Osteoblast (primary cell): ENCODE data around the gene RBBP8NL. TPM values are rescaled to one million over a fixed set of nuclear protein-coding genes. Genes with fewer than 3 reads are reported as not detected.

Experiments used
- DNase-seq: peaks from one replicate; pipeline ENCODE4 v3.0.0; 2011; ENCODE audit warnings: low spot score, mixed read lengths; ENCODE audit not compliant: insufficient read length; ENCODE audit errors: missing footprints
- H2AFZ ChIP-seq: 2 replicates; pipeline ENCODE4 v1.6.0; 2011; ENCODE audit warnings: mild to moderate bottlenecking, low read length
- H3K27ac ChIP-seq: 2 replicates; pipeline ENCODE4 v1.5.1; 2011; ENCODE audit warnings: mild to moderate bottlenecking, low read depth, low read length, moderate library complexity
- H3K27me3 ChIP-seq: 2 replicates; pipeline ENCODE4 v1.6.0; 2012; ENCODE audit warnings: mild to moderate bottlenecking, control low read depth, inconsistent platforms, low read length, moderate library complexity; ENCODE audit not compliant: insufficient read depth
- H3K36me3 ChIP-seq: 2 replicates; pipeline ENCODE4 v1.5.1; 2011; ENCODE audit warnings: mild to moderate bottlenecking, low read length, control low read depth, moderate library complexity; ENCODE audit not compliant: insufficient read depth
- H3K4me1 ChIP-seq: 2 replicates; pipeline ENCODE4 v1.5.1; 2011; ENCODE audit warnings: mild to moderate bottlenecking, low read length, control low read depth, moderate library complexity; ENCODE audit not compliant: insufficient read depth
- H3K4me2 ChIP-seq: 2 replicates; pipeline ENCODE4 v1.6.0; 2011; ENCODE audit warnings: mild to moderate bottlenecking, low read length; ENCODE audit not compliant: insufficient read depth
- H3K4me3 ChIP-seq: fragments of 200-600 bp; sonication (generic); 3 replicates; pipeline ENCODE4 v1.5.1; 2012; ENCODE audit warnings: mild to moderate bottlenecking, low read length, inconsistent platforms; ENCODE audit not compliant: insufficient read depth
- H3K79me2 ChIP-seq: 2 replicates; pipeline ENCODE4 v1.6.0; 2012; ENCODE audit warnings: mild to moderate bottlenecking, low read length, control low read depth, inconsistent platforms; ENCODE audit not compliant: insufficient read depth
- H3K9me3 ChIP-seq: 2 replicates; pipeline ENCODE4 v1.5.1; 2011; ENCODE audit warnings: low read depth, low read length, control low read depth
- H4K20me1 ChIP-seq: 2 replicates; pipeline ENCODE4 v1.6.0; 2012; ENCODE audit warnings: mild to moderate bottlenecking, low read length, control low read depth; ENCODE audit not compliant: insufficient read depth
- CTCF ChIP-seq: IDR thresholded peaks from 2 replicates; pipeline ENCODE4 v1.5.1; 2011; ENCODE audit warnings: mild to moderate bottlenecking, low read depth, low read length, moderate library complexity; ENCODE audit errors: extremely low read depth
- total RNA-seq: library from RNA; depleted of rRNA; stranded (reverse); fragments of >200 nt; gene quantifications from 2 replicates; pipeline ENCODE4 v1.2.3, GENCODE V29; 2012

Gene RBBP8NL
- total RNA-seq, 1 donor: not detected

GRCh38 chr20:62391165-62392076, 35.9 kb downstream of the RBBP8NL start:
- Histone ChIP-seq H3K4me3 (no peak overlapping the region), H3K4me2 (no peak overlapping the region), H2AFZ (no peak overlapping the region), H3K4me1 (peaks cover 9% of the 10 kb centered on the region), H3K27ac (no peak overlapping the region), H3K9me3 (no peaks in the 10 kb centered on the region), H3K27me3 (no peaks in the 10 kb centered on the region), H3K36me3 (peaks cover 28% of the 10 kb centered on the region), H4K20me1 (peaks cover 30% of the 10 kb centered on the region), H3K79me2 (peaks cover 34% of the 10 kb centered on the region)
- TF ChIP-seq CTCF: no peak
- no peak for DNase-seq

GRCh38 chr20:62390317-62391164, 36.8 kb downstream of the RBBP8NL start:
- Histone ChIP-seq H3K27ac (no peak overlapping the region), H3K4me3 (no peak overlapping the region), H3K79me2 (peaks cover 42% of the 10 kb centered on the region), H3K9me3 (no peaks in the 10 kb centered on the region), H4K20me1 (peaks cover 30% of the 10 kb centered on the region), H2AFZ (no peak overlapping the region), H3K4me1 (peaks cover 16% of the 10 kb centered on the region), H3K36me3 (peaks cover 28% of the 10 kb centered on the region), H3K4me2 (no peak overlapping the region), H3K27me3 (no peaks in the 10 kb centered on the region)
- no peak for DNase-seq
- no peak for TF ChIP-seq CTCF

- DNase-seq: no peak
- no peak overlapping the region for H3K4me2 ChIP-seq
- H3K79me2 ChIP-seq: peaks cover 48% of the 10 kb centered on the region
Observed at GRCh38 chr20:62389601-62390087, 37.7 kb downstream of the RBBP8NL start.

More at GRCh38 chr20:62389601-62390087, 37.7 kb downstream of the RBBP8NL start:
- H3K4me3 ChIP-seq: no peak overlapping the region
- peaks cover 28% of the 10 kb centered on the region for H3K36me3 ChIP-seq
- H3K27ac ChIP-seq: no peak overlapping the region
- H3K9me3 ChIP-seq: no peaks in the 10 kb centered on the region
- TF ChIP-seq CTCF: no peak
- no peak overlapping the region for H2AFZ ChIP-seq
- H4K20me1 ChIP-seq: peaks cover 30% of the 10 kb centered on the region
- no peaks in the 10 kb centered on the region for H3K27me3 ChIP-seq
- H3K4me1 ChIP-seq: peaks cover 19% of the 10 kb centered on the region
